ENCODE results near the gene UBR3. TPM values are rescaled to one million over a fixed set of nuclear protein-coding genes. Genes with fewer than 3 reads are reported as not detected.
A peak's percentile ranks its signal among the peaks of the same experiment; 100 is the strongest.

UBR3 gene
- total RNA-seq, 1 donor from 2014 or later, result 43.5 TPM

DNA sequence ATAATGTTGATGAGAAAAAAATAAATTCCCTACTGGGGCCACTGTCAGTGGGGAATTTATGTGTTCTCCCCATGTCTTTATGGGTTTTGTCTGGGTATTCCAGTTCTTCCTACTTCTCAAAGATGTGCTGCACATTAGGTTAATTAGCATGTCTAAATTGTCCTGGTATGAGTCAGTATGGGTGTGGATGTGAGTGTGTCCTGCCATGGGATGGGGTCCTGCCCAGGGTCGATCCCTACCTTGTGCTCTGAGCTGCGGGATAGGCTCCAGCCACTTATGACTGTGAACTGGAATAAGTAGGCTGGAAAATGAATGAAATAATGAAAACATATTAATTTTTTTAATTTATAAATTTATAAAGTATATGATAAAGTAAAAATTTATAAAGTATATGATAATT is 167.5 kb downstream of the UBR3 start:
- no peak for DNase-seq (ENCODE audit: low read depth in 2 of 2)

DNA sequence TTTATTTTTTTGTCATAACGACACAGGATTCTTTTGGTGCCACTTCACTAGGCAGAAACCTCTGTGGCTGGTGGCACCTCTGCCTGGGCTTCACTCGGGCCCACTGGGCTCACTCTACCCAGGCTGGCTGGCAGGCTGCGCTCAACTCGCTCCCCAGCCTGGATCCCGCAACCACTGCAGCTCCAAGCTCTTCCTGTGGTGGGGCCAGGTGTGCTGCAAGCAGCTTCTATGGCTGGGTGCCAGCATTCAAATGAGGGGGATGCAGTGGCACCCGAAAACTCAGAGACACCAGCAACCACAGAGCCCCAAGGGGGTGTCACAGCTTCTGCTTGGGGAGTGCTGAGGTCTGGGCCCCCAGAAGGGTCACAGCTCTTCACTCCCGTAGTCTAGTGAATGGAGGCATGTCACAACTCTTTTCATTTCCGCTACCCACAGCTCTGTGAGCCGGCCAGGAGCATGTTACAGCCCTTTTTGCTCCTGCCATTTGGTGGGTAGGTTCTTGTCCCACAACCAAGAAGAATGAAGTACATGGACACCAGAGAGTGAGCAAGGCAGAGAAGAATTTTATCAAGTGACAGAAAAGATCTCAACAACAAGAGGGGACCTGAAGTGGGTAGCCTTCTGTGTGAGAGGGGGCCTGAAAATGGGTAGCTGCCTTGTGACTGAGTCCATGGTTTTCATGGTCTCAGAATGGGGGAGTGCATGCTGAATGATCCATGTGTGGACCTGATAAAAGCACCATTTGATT is 170.1 kb downstream of the UBR3 start:
- DNase-seq (ENCODE audit: low read depth in 2 of 2), result no peak

DNA sequence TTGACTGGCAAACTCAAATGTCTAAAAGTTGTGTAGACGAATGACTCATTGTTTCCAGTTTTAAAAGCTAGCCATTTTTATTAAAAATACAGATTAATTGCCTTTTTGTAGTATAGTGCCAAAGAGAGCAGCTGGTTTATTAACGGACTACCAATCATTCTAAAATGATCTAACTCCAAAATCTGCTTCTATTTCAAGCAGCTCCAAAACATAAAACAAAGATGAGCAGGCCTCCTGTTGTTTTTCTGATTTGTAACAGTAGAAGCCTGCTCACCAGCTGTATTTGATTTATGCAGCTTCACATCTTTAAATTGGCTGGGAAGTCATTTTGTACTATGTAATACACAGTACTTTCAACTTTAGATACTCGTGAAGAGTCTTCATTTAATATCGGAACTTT is 171.8 kb downstream of the UBR3 start:
- DNase-seq (ENCODE audit: low read depth in 2 of 2), result no peak

DNA sequence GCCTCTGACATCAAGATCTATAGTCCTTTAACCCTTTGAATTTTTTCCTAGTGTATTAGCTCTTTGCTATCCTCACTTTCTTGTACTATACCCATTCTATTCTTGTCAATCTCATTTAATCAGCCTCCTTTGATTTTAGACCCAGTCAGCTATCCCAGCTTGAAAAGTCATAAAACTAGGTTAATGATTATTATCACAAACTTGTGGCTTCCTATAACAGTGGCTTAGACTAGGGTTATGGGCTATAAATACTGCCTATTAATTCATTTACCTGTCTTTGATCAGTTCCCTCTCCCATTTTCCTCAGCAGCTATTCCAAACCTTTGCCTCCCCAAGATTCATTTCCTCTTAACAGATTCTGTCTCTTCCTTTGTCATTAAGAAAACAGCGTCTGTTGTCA is 174.8 kb downstream of the UBR3 start:
- no peak for DNase-seq (ENCODE audit: low read depth in 2 of 2)

DNA sequence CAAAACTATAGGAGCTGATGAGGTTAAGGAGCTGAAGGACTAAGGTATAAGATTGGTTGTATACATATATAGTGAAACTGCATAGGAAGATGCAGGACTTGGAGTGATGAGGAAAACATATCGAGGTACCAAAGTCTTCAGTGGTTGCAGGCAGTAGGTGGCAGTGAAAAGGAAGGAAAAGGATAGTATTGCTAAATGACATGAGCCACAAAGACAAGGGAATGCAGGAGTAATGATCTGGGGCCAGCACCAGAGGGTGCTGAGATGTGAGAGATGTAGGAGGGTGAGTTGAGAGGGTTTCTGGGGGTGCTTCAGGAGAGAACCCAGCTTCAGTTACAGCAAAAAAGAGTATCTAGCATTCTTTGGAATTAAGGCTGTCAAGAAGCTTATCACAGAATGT is 178.4 kb downstream of the UBR3 start:
- DNase-seq (ENCODE audit: low read depth in 2 of 2), result peak in 1 of 2 donors; percentile 10

DNA sequence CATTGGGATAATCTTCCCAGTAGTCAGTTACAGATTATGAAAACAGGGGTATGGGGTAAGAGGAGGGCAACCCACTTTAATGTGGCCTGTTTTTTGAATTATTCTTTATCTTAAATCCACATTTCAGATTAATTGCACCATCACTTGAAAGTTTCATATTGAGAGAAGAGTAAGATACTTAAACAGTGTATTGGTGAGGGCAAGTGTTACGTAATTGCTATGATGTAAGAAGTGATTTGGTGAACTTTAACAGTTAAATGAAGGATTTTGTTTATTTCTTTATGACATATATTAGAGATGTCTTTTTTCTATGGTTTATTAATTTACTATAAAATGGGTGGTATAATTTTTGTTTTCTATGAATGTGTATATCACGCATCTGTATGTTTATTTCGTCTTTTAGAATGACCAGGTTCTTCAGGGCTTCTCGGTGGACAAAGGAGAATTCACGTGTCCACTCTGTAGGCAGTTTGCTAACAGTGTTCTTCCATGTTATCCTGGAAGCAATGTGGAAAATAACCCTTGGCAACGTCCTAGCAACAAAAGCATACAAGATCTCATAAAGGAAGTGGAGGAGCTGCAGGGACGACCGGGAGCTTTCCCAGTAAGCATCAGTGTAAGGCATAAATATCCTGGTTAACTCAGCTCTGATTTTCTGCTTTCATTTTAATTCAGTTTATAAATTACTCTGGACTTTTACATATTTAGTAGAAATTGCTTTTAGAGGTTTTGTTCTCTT is 179.5 kb downstream of the UBR3 start:
- peak; percentile 77 to 89 for DNase-seq (ENCODE audit: low read depth in 2 of 2)

DNA sequence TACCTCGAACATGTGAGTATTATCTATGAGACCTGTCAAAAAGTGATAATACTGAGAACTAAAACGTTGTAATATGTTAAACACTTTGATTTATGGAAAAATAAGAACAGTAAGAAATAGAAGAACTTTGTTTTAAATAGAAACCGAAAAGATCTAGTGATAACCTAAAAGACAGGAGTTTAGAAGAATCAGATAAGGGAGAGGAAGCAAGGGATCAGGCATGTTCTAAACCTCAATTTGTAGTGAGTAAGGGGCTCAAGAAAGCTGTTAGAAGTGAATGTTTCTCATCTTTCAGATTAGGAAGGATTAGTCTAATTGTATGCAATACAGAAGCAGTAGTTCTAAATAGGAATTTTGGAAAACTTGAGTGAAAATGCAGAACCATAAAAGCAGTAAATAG is 182.0 kb downstream of the UBR3 start:
- DNase-seq (ENCODE audit: low read depth in 2 of 2), result no peak

DNA sequence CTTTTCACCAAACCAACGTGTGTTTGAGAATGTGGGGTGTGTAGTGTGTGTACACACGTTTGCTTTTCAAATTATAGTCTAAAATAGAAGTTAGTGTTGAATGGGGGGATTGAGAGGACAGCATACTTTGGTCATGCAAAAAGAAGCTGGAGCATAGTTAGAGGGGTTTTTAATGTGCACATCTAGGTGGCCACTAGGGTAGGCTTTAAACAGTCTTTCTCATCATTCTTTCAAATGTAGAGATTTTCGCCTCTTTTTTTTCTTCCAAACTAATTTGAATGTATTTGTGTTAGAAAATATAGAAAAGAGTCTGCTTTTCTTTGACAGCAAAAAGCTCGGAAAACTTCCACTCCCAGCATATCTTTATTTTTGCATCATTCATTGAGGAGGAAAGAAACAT is 185.5 kb downstream of the UBR3 start:
- DNase-seq (ENCODE audit: low read depth in 2 of 2), result no peak

DNA sequence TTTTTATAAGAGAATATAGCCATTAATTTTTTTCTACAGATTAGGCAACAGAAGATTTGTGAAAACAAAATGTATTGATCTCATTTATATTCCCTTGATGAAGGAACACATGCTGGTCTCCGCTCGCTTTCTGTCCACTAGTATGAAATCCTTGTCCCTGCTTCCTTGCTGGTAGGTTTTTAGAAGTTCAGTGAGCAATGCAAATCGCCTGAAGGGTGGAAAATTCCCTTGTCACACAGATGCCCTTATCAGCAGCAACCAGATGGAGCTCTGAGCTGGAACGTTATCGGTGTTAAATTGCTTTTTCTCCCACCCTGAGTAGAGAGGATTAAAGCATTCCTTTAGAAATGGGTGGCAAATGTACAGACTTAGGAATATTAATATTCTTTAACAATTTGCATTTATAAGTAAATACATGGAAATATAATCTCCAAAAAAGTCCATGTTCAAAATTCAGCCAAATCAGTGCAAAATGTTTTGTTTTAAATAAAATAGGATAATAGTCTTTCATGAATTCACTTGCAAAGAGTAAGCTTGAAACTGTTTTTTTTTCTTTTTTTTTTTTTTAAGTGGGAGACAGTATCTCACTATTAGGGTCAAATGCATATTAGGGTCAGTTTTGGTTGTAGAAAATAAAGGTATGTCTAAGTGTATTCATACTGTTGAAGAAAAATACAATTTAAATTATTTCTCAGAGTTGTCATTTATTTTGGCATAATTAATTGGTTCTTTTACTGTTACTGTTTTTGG is 186.7 kb downstream of the UBR3 start:
- DNase-seq (ENCODE audit: low read depth in 2 of 2), result peak; percentile 59 to 70

GRCh38 chr2:170014769-170015168 is 187.5 kb downstream of the UBR3 start:
- DNase-seq (ENCODE audit: low read depth in 2 of 2), result no peak

DNA sequence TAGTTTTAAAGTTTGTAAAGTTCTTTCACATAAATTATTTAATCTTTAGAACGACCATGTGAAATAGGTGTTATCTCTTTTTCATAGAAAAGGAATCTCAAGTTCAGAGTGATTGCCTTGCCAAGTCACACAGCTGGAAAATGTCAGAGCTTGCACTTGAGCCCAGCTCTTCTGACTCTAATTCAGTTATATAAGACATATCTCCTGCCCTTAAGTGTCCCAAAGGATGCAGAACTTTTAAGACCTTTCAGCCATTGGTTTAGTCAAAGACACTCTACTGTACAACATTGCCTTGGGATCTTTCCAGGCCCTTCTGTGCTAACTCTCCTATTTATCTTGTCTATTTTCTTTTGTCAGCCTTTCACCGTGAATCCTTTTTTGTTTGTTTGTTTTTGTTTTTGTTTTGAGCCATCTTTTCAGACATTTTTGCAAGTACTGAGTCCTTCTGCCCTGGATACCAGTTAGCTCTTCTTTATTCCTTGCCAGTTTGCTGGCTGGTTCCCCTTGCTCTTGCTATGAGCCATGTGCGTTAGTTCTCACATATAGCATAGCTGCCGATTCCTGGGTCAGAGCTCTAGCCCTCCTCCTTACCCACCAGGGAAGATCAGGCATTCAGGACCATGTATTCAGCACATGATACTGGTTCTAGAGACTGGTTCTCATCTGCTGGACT is 190.7 kb downstream of the UBR3 start:
- no peak for DNase-seq (ENCODE audit: low read depth in 2 of 2)

GRCh38 chr2:170019060-170019805 is 192.0 kb downstream of the UBR3 start:
- DNase-seq (ENCODE audit: low read depth in 2 of 2), result no peak

GRCh38 chr2:170020777-170021176 is 193.5 kb downstream of the UBR3 start:
- DNase-seq (ENCODE audit: low read depth in 2 of 2), result no peak

DNA sequence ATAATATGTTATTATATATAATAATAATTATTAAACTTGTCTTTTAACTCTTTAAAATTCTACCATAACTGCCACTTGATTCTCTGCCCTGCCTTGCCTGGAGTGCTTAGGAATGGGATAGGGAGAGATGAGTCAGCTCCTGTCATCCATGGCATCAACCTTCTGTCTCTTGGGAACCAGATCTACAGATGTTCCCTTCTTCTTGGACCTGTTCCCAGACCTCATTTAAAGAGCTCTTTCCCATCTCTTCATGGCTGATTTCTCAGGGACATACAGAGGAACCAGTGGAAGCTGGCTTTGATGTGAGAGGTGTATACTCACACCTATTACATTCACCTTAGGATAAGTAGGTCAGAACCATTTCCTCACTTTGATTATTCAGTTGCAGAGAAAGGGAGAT is 195.4 kb downstream of the UBR3 start:
- peak in 1 of 2 donors; percentile 19 for DNase-seq (ENCODE audit: low read depth in 2 of 2)

GRCh38 chr2:170024721-170025120 is 197.5 kb downstream of the UBR3 start:
- no peak for DNase-seq (ENCODE audit: low read depth in 2 of 2)

DNA sequence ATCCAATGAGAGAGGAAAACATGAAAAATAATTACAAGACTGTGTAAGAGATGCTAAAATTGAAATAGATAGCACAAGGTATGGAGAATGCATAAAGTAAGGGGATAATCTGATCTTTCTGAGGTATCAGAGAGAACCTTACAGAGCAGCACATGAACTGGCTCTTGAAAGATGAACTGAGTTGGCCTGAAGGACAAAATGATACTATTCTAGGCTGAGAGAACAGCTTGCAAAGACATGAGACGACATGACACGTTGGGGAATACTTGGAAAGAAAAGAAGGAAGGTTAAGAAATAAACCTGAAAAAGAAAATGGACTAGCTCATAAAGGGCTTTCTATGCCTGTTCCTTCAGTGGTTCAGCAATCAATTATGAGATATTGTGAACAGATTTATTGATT is 198.0 kb downstream of the UBR3 start:
- no peak for DNase-seq (ENCODE audit: low read depth in 2 of 2)

- peak in 1 of 2 donors; percentile 34 for DNase-seq (ENCODE audit: low read depth in 2 of 2)
These were observed 199.1 kb downstream of the UBR3 start for GRCh38 chr2:170026361-170026760.

DNA sequence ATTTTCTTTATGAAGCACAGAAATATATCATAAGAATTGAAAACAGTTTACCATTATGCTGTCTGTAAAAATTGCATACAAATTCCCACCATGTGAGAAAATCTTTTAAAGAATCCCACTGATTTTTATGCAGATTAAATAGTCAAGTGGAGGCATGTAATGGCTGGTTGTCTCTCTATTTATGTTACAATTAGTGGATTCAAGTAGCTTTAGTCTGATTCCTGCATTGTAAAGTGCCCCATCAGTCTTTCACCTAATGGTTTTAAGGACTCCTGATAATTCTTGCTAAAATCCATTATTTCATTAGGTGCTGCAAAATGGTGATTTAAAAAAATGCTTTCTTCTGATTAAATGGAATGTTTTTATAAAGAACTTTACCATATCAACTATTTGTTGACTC is 202.3 kb downstream of the UBR3 start:
- DNase-seq (ENCODE audit: low read depth in 2 of 2), result no peak

GRCh38 chr2:170030040-170030439 is 202.8 kb downstream of the UBR3 start:
- DNase-seq (ENCODE audit: low read depth in 2 of 2), result no peak

DNA sequence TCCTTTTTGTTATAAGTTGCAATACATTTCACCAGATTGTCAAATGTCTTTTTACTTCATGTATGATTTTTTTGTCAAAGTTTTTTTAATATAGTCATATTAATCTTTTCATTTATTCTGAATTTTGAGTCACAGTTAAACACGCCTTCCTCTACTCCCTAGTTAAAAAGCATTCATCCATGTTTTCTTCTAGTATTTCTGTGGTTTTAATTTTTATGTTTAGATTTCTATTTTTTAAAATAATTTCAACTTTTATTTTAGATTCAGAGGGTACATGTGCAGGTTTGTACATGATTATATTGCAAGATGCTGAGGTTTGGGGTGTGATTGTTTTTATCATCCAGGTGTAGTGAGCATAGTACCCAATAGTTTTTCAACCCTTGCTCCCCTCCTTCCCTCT is 204.0 kb downstream of the UBR3 start:
- no peak for DNase-seq (ENCODE audit: low read depth in 2 of 2)

DNA sequence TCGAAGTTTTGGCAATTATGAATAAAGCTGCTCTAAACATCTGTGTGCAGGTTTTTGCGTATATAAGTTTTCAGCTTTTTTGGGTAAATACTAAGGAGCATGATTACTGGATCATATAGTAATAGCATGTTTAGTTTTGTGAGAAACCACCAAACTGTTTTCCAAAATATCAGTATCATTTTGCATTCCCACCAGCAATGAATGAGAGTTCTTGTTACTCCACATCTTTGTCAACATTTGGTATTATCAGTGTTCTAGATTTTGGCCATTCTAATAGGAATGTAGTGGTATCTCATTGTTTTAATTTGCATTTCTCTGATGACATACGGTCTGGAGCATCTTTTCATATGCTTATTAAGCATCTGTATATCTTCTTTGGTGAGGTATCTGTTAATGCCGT is 207.3 kb downstream of the UBR3 start:
- DNase-seq (ENCODE audit: low read depth in 2 of 2), result no peak
